K562 (cell line): ENCODE measurements around the gene GCNT1. TPM values are rescaled to one million over a fixed set of nuclear protein-coding genes. Genes with fewer than 3 reads are reported as not detected.

Experiments
- ATAC-seq: fragments of 200-7000 bp; cut with Tn5 transposase; 3 replicates; pipeline ENCODE4 v1.9.1; 2020; ENCODE audit warnings: moderate library complexity
- BruUV-seq: library from RNA; stranded (reverse); fragments of 400-500 nt; replicated peaks from 2 replicates; lab custom pipeline; 2021; lab: Mats Ljungman, UMichigan
- CTCF ChIA-PET: fragments of 300-600 bp; formaldehyde crosslinking; extraction: SDS; loops from one replicate; lab custom pipeline; 2021; ENCODE audit warnings: low intra/inter-chr PET ratio; lab: Yijun Ruan, JAX
- POLR2A ChIA-PET: fragments of 300-600, 350-650 bp; sonication (Branson Sonifier 250); formaldehyde crosslinking; extraction: SDS; loops from one replicate; lab custom pipeline; 2021; ENCODE audit warnings: antibody characterized with exemption, inconsistent platforms; lab: Yijun Ruan, JAX
- DNase-seq, 4 experiments: peaks; one replicate each; pipeline versions ENCODE4 v3.0.0 to v3.0.0-alpha.2; 2011 to 2018; ENCODE audit warnings: low spot score in 3 of 4, mixed read lengths in 3 of 4; ENCODE audit errors: extremely low read depth in 1 of 4
- FAIRE-seq: peaks from 2 replicates; lab custom pipeline; 2011; peaks lifted over from hg19 to GRCh38; lab: Jason Lieb, UNC
- H2AFZ ChIP-seq: 2 replicates; pipeline ENCODE4 v1.6.0; 2011; ENCODE audit warnings: low read depth, low read length, control low read depth, inconsistent platforms
- H3K27ac ChIP-seq: fragments of 200-600 bp; 3 replicates; pipeline ENCODE4 v1.8.0; 2011; ENCODE audit warnings: low read depth, mild to moderate bottlenecking, control low read depth, inconsistent platforms, low read length, moderate library complexity, mixed read lengths; ENCODE audit errors: extremely low read depth
- H3K27me3 ChIP-seq, 2 experiments: fragments of 300-600 bp in 1 of 2; 2 replicates in 1 of 2; 3 replicates in 1 of 2; pipeline versions ENCODE4 v1.6.0 to v1.8.0; 2011; ENCODE audit warnings: inconsistent platforms in 2 of 2, low read length in 2 of 2, mild to moderate bottlenecking in 1 of 2, mixed read lengths in 1 of 2, moderate library complexity in 1 of 2; ENCODE audit not compliant: control insufficient read depth in 2 of 2, insufficient read depth in 2 of 2
- H3K36me3 ChIP-seq: fragments of 300-600 bp; 3 replicates; pipeline ENCODE4 v1.8.0; 2011; ENCODE audit warnings: mild to moderate bottlenecking, low read length, inconsistent platforms; ENCODE audit not compliant: control insufficient read depth, insufficient read depth
- H3K4me1 ChIP-seq, 2 experiments: fragments of 200-600 bp in 1 of 2; replicated peaks in 1 of 2; 2 replicates in 1 of 2; 3 replicates in 1 of 2; pipeline versions ENCODE4 v1.5.1 to v1.8.0; 2011; ENCODE audit warnings: inconsistent platforms in 2 of 2, low read length in 2 of 2, mild to moderate bottlenecking in 1 of 2, mixed read lengths in 1 of 2, moderate library complexity in 1 of 2; ENCODE audit not compliant: control insufficient read depth in 2 of 2, insufficient read depth in 2 of 2
- H3K4me2 ChIP-seq: 2 replicates; pipeline ENCODE4 v1.6.1; 2011; ENCODE audit warnings: low read length, control low read depth, inconsistent platforms, mixed read lengths; ENCODE audit not compliant: insufficient read depth
- H3K4me3 ChIP-seq: fragments of 200-600 bp; sonication (generic), shearing (Covaris generic); 2 replicates; pipeline ENCODE4 v1.5.1; 2016; ENCODE audit warnings: control low read depth, inconsistent platforms
- H3K79me2 ChIP-seq: fragments of 200-600 bp; 3 replicates; pipeline ENCODE4 v1.8.0; 2011; ENCODE audit warnings: low read length, inconsistent platforms; ENCODE audit not compliant: control insufficient read depth, insufficient read depth
- H3K9ac ChIP-seq, 2 experiments: 2 replicates each; pipeline versions ENCODE4 v1.6.0 to v1.6.1; 2011; ENCODE audit warnings: low read depth in 2 of 2, low read length in 2 of 2, control low read depth in 1 of 2, inconsistent platforms in 1 of 2, mild to moderate bottlenecking in 1 of 2, mixed read lengths in 1 of 2; ENCODE audit not compliant: insufficient read depth in 1 of 2
- H3K9me1 ChIP-seq: one replicate; pipeline ENCODE4 v1.6.0; 2011; ENCODE audit warnings: inconsistent platforms, mild to moderate bottlenecking, low read length, moderate library complexity; ENCODE audit not compliant: control insufficient read depth, insufficient read depth
- H3K9me3 ChIP-seq: replicated peaks from 2 replicates; pipeline ENCODE4 v1.5.1; 2011; ENCODE audit warnings: low read depth, low read length, inconsistent platforms; ENCODE audit not compliant: control insufficient read depth, insufficient read depth
- H4K20me1 ChIP-seq: replicated peaks from 2 replicates; pipeline ENCODE4 v1.6.1; 2011; ENCODE audit warnings: low read length, inconsistent platforms, mixed read lengths; ENCODE audit not compliant: control insufficient read depth, insufficient read depth
- ARNT ChIP-seq, 2 experiments: fragments of 450-650 bp; IDR thresholded peaks; 2 replicates each; pipeline ENCODE4 v1.6.1; 2016; ENCODE audit warnings: mild to moderate bottlenecking in 1 of 2
- FUS ChIP-seq: fragments of 200-400 bp; formaldehyde crosslinking; optimal IDR thresholded peaks from 2 replicates; pipeline ENCODE3; 2017; ENCODE audit warnings: low read depth, low read length
- MED1 ChIP-seq: sonication (generic); formaldehyde crosslinking; IDR thresholded peaks from 2 replicates; pipeline ENCODE4 v1.8.1; 2023; ENCODE audit warnings: missing genetic modification reagents, borderline replicate concordance
- MEIS2 ChIP-seq: fragments of 450-650 bp; IDR thresholded peaks from 2 replicates; pipeline ENCODE4 v1.6.1; 2014; ENCODE audit warnings: mild to moderate bottlenecking; ENCODE audit not compliant: partially characterized antibody
- MXI1 ChIP-seq: IDR thresholded peaks from 2 replicates; pipeline ENCODE4 v1.6.1; 2011; ENCODE audit warnings: low read depth, mild to moderate bottlenecking, improper control_type of control experiment, low read length
- NONO ChIP-seq, 2 experiments: fragments of 200-400 bp in 1 of 2; fragments of 450-650 bp in 1 of 2; formaldehyde crosslinking in 1 of 2; IDR thresholded peaks; 2 replicates each; pipeline ENCODE4 v1.6.1; 2017; ENCODE audit warnings: low read depth in 2 of 2, mild to moderate bottlenecking in 2 of 2, moderate library complexity in 2 of 2, low read length in 1 of 2
- NR3C1 ChIP-seq: sonication (generic); formaldehyde crosslinking; IDR thresholded peaks from 2 replicates; pipeline ENCODE4 v1.8.1; 2022; ENCODE audit warnings: missing genetic modification reagents
- PCBP1 ChIP-seq: fragments of 200-400 bp; formaldehyde crosslinking; IDR thresholded peaks from 2 replicates; pipeline ENCODE4 v1.6.1; 2018; ENCODE audit warnings: mild to moderate bottlenecking, low read depth, low read length; ENCODE audit not compliant: poor library complexity, severe bottlenecking
- PTBP1 ChIP-seq: fragments of 200-400 bp; formaldehyde crosslinking; IDR thresholded peaks from 2 replicates; pipeline ENCODE4 v1.6.1; 2017; ENCODE audit warnings: low read depth, low read length
- STAT5B ChIP-seq: fragments of 250-450 bp; sonication (Bioruptor Pico); IDR thresholded peaks from 2 replicates; pipeline ENCODE4 v1.8.0; 2021; ENCODE audit warnings: mild to moderate bottlenecking, inconsistent platforms
- UBTF ChIP-seq, 2 experiments: IDR thresholded peaks; 2 replicates each; pipeline ENCODE4 v1.6.1; 2012; ENCODE audit warnings: improper control_type of control experiment in 2 of 2, low read depth in 2 of 2, low read length in 2 of 2, borderline replicate concordance in 1 of 2
- ZNF316 ChIP-seq: fragments of 450-650 bp; IDR thresholded peaks from 2 replicates; pipeline ENCODE4 v1.6.1; 2016
- ZNF384 ChIP-seq: IDR thresholded peaks from 2 replicates; pipeline ENCODE4 v1.6.1; 2012; ENCODE audit warnings: low read depth, low read length, improper control_type of control experiment
- ZNF76 ChIP-seq: fragments of 250-450 bp; sonication (Bioruptor Pico); IDR thresholded peaks from 2 replicates; pipeline ENCODE4 v1.4.0; 2020; ENCODE audit warnings: mild to moderate bottlenecking, moderate library complexity, borderline replicate concordance
- ZNF764 ChIP-seq: fragments of 250-450 bp; sonication (Bioruptor Pico); IDR thresholded peaks from 2 replicates; pipeline ENCODE4 v1.4.0; 2020; ENCODE audit warnings: low read depth, mild to moderate bottlenecking, moderate library complexity
- WGBS: fragments of 100-300 bp; shearing (Covaris generic); methylation state at CpG from one replicate; pipeline ENCODE4 v1.1.6; 2016; ENCODE audit warnings: low coverage, mixed read lengths; ENCODE audit not compliant: insufficient coverage; ENCODE audit errors: missing lambda C conversion rate; 5-methylcytosine and 5-hydroxymethylcytosine counted together
- in situ Hi-C: fragments of 300-500 bp; cut with MboI; formaldehyde crosslinking; loops from 4 replicates; pipeline ENCODE4 v1.15.0; 2018; ENCODE audit warnings: inconsistent platforms, mixed read lengths
- intact Hi-C: fragments of 100-400 bp; cut with micrococcal nuclease; formaldehyde crosslinking; loops from 2 replicates; pipeline ENCODE4 v1.14.2; 2022
- polyA plus RNA-seq, 8 experiments: library from polyadenylated mRNA; depleted of rRNA in 4 of 8; stranded (reverse) in 5 of 8; unstranded in 3 of 8; fragments of >200 nt; fragmentation: Nextera tagmentation in 2 of 8; fragmentation: Illumina TruSeq in 1 of 8; extraction: Ambion mirVana in 2 of 8; extraction: Trizol in 1 of 8; gene quantifications; 2 replicates each; pipeline versions ENCODE4 v1.2.1 to v1.2.3, GENCODE V29; 2011 to 2014; ENCODE audit warnings: inconsistent platforms in 1 of 8, missing spikeins in 1 of 8
- total RNA-seq, 7 experiments: library from RNA; depleted of rRNA in 6 of 7; stranded (reverse); fragments of >200 nt in 6 of 7; fragmentation: Illumina TruSeq in 2 of 7; extraction: Trizol in 2 of 7; gene quantifications; 2 replicates each; pipeline versions ENCODE4 v1.2.1 to v1.2.3, GENCODE V29; 2011 to 2021; ENCODE audit warnings: low replicate concordance in 1 of 7
- TF ChIP-seq, protein P1 (sequence below): sonication (generic); IDR thresholded peaks from 2 replicates; pipeline ENCODE4 v1.6.1; 2016
- TF ChIP-seq, protein P2 (sequence below): fragments of 250-450 bp; sonication (Bioruptor Pico); IDR thresholded peaks from 2 replicates; pipeline ENCODE4 v1.4.0; 2020

The GCNT1 gene
- total and polyA plus RNA-seq, 9 of the 15 experiments (the other 6 are each of a cell fraction or from before 2014, with no cell fraction given), result 0.01 to 0.71 (median 0.10) TPM

GRCh38 chr9:76512826-76513225, 53.8 kb downstream of the GCNT1 start:
- no CpG with 5 or more reads among the region's 1 CpG for WGBS
- no TSS peak for BruUV-seq
- no peak for ATAC-seq

More at GRCh38 chr9:76512826-76513225, 53.8 kb downstream of the GCNT1 start:
- POLR2A ChIA-PET, result no interaction called here
- no peaks in the 10 kb centered on the region for H3K36me3 ChIP-seq
- no peak overlapping the region for H3K9ac ChIP-seq
- H3K4me2 ChIP-seq, result no peak overlapping the region
- no peak overlapping the region for H2AFZ ChIP-seq
- intact Hi-C loops, result no loop called here
- H3K9me3 ChIP-seq, result no peaks in the 10 kb centered on the region
- no peaks in the 10 kb centered on the region for H3K9me1 ChIP-seq
- no peaks in the 10 kb centered on the region for H4K20me1 ChIP-seq
- CTCF ChIA-PET, result no interaction called here
- DNase-seq, result no peak
- FAIRE-seq, result no peak
- TF ChIP-seq FUS, result no peak
- no peak for TF ChIP-seq NR3C1 (CRISPR knock-in tag)
- TF ChIP-seq, protein P1, sequence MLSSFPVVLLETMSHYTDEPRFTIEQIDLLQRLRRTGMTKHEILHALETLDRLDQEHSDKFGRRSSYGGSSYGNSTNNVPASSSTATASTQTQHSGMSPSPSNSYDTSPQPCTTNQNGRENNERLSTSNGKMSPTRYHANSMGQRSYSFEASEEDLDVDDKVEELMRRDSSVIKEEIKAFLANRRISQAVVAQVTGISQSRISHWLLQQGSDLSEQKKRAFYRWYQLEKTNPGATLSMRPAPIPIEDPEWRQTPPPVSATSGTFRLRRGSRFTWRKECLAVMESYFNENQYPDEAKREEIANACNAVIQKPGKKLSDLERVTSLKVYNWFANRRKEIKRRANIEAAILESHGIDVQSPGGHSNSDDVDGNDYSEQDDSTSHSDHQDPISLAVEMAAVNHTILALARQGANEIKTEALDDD, result no peak
- TF ChIP-seq ZNF764, result no peak
- TF ChIP-seq STAT5B (CRISPR knock-in tag), result no peak
- TF ChIP-seq ZNF316, result no peak
- no peak for TF ChIP-seq MED1 (CRISPR knock-in tag)
- TF ChIP-seq PCBP1, result no peak
- no peak for TF ChIP-seq PTBP1
- TF ChIP-seq UBTF (IDR thresholded peaks at IDR 0.05; ENCODE audit: borderline replicate concordance in 1 of 2, low read depth in 2 of 2, low read length in 2 of 2), result no peak
- no peak for TF ChIP-seq MXI1
- TF ChIP-seq MEIS2, result no peak
- TF ChIP-seq ZNF76, result no peak
- TF ChIP-seq, protein P2, sequence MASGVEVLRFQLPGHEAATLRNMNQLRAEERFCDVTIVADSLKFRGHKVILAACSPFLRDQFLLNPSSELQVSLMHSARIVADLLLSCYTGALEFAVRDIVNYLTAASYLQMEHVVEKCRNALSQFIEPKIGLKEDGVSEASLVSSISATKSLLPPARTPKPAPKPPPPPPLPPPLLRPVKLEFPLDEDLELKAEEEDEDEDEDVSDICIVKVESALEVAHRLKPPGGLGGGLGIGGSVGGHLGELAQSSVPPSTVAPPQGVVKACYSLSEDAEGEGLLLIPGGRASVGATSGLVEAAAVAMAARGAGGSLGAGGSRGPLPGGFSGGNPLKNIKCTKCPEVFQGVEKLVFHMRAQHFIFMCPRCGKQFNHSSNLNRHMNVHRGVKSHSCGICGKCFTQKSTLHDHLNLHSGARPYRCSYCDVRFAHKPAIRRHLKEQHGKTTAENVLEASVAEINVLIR (CRISPR knock-in tag), result no peak
- TF ChIP-seq ARNT (IDR thresholded peaks at IDR 0.05), result no peak
- TF ChIP-seq ZNF384, result no peak
- TF ChIP-seq NONO (IDR thresholded peaks at IDR 0.05; ENCODE audit: low read depth in 2 of 2, low read length in 1 of 2), result no peak
- H3K27me3 ChIP-seq, result no peaks in the 10 kb centered on the region; a peak in 2 of 5 replicates
- no peaks in the 10 kb centered on the region for H3K79me2 ChIP-seq
- no peak overlapping the region for H3K27ac ChIP-seq
- in situ Hi-C loops, result no loop called here
- no peak overlapping the region for H3K4me3 ChIP-seq
- H3K4me1 ChIP-seq, result no peaks in the 10 kb centered on the region
